Endodermal cell (in vitro differentiated cells): ENCODE data around the gene ZNF275. TPM values are rescaled to one million over a fixed set of nuclear protein-coding genes. Genes with fewer than 3 reads are reported as not detected.

ENCODE experiments used
- DNase-seq: peaks from one replicate; pipeline ENCODE4 v3.0.0-alpha.2; 2017
- H3K27ac ChIP-seq: 2 replicates; pipeline ENCODE4 v1.5.1; 2013; ENCODE audit warnings: mild to moderate bottlenecking, low read depth, low read length, moderate library complexity
- H3K27me3 ChIP-seq: 2 replicates; pipeline ENCODE4 v1.6.1; 2013; ENCODE audit warnings: mild to moderate bottlenecking, low read length, moderate library complexity; ENCODE audit not compliant: insufficient read depth, control insufficient read depth, poor library complexity, severe bottlenecking
- H3K36me3 ChIP-seq: 2 replicates; pipeline ENCODE4 v1.7.0; 2013; ENCODE audit warnings: mild to moderate bottlenecking, low read length, moderate library complexity; ENCODE audit not compliant: control insufficient read depth, insufficient read depth
- H3K4me1 ChIP-seq: one replicate; pipeline ENCODE4 v1.7.0; 2013; ENCODE audit warnings: low read length; ENCODE audit not compliant: control insufficient read depth, insufficient read depth
- H3K4me3 ChIP-seq: 2 replicates; pipeline ENCODE4 v1.5.1; 2013; ENCODE audit warnings: mild to moderate bottlenecking, low read length, moderate library complexity
- H3K9ac ChIP-seq: 2 replicates; pipeline ENCODE4 v1.6.1; 2013; ENCODE audit warnings: mild to moderate bottlenecking, low read length, moderate library complexity; ENCODE audit not compliant: poor library complexity, severe bottlenecking; ENCODE audit errors: extremely low read depth
- H3K9me3 ChIP-seq: 2 replicates; pipeline ENCODE4 v1.6.1; 2013; ENCODE audit warnings: mild to moderate bottlenecking, low read length, moderate library complexity; ENCODE audit not compliant: control insufficient read depth
- H3K27ac Mint-ChIP-seq: 2 replicates; pipeline ENCODE4 v1.8.0; 2020; ENCODE audit warnings: mixed read lengths
- H3K27me3 Mint-ChIP-seq: 2 replicates; pipeline ENCODE4 v1.8.0; 2021; ENCODE audit warnings: mild to moderate bottlenecking, mixed read lengths; ENCODE audit not compliant: insufficient read depth
- H3K36me3 Mint-ChIP-seq: 2 replicates; pipeline ENCODE4 v1.8.0; 2020; ENCODE audit warnings: low read depth, mixed read lengths
- H3K4me1 Mint-ChIP-seq: 2 replicates; pipeline ENCODE4 v1.8.0; 2020; ENCODE audit warnings: mixed read lengths
- H3K4me3 Mint-ChIP-seq: 2 replicates; pipeline ENCODE4 v1.8.0; 2020; ENCODE audit warnings: mild to moderate bottlenecking, moderate library complexity, mixed read lengths
- H3K9me3 Mint-ChIP-seq: 2 replicates; pipeline ENCODE4 v1.8.0; 2020; ENCODE audit warnings: mild to moderate bottlenecking, mixed read lengths
- CTCF ChIP-seq: fragments of 200-600 bp; sonication (generic); conservative IDR thresholded peaks from 2 replicates; pipeline ENCODE4 v1.5.0; 2021; ENCODE audit warnings: antibody characterized with exemption, mild to moderate bottlenecking
- WGBS, 2 experiments: methylation state at CpG; one replicate each; pipeline versions ENCODE4 v1.1.5 to v1.1.7; 2013; ENCODE audit warnings: missing lambda C conversion rate in 2 of 2, mixed read lengths in 1 of 2; ENCODE audit not compliant: insufficient coverage in 1 of 2, insufficient read length in 1 of 2; 5-methylcytosine and 5-hydroxymethylcytosine counted together
- total RNA-seq, 2 donors: library from RNA; stranded (reverse); fragmentation: NEBNext Ultra II Directional in 1 of 2; extraction: Animal tissue kit (Norgen Biotek cat#: 25700) in 1 of 2; gene quantifications; 2 replicates in 1 of 2; 3 replicates in 1 of 2; pipeline ENCODE4 v1.2.1, GENCODE V29; 2021

ZNF275 gene
- total RNA-seq, 2 donors from 2014 or later: 11.0 to 12.6 TPM

GRCh38 chrX:153377727-153378126, 43.8 kb downstream of the ZNF275 start:
- H3K36me3 Mint-ChIP-seq: no peaks in the 10 kb centered on the region
- 96% methylated on average over 3 of the region's 3 CpGs; no CpG with 5 or more reads in 1 of the 2 experiments for WGBS, 2 experiments
- H3K4me3 Mint-ChIP-seq: no peak overlapping the region
- H3K4me3 ChIP-seq: no peak overlapping the region
- H3K27me3 ChIP-seq: no peaks in the 10 kb centered on the region
- H3K4me1 ChIP-seq: no peaks in the 10 kb centered on the region
- no peak for DNase-seq
- H3K27ac Mint-ChIP-seq: no peak overlapping the region
- H3K27ac ChIP-seq: no peak overlapping the region
- TF ChIP-seq CTCF: no peak
- H3K9ac ChIP-seq: no peak overlapping the region
- H3K36me3 ChIP-seq: no peaks in the 10 kb centered on the region
- no peaks in the 10 kb centered on the region for H3K4me1 Mint-ChIP-seq
- H3K9me3 Mint-ChIP-seq: peaks cover 75% of the 10 kb centered on the region
- H3K27me3 Mint-ChIP-seq: peaks cover 1% of the 10 kb centered on the region
- H3K9me3 ChIP-seq: no peaks in the 10 kb centered on the region

- Mint-ChIP-seq H3K36me3 (no peaks in the 10 kb centered on the region), H3K27me3 (peaks cover 1% of the 10 kb centered on the region), H3K9me3 (peaks cover 68% of the 10 kb centered on the region), H3K4me1 (no peaks in the 10 kb centered on the region), H3K4me3 (no peak overlapping the region), H3K27ac (no peak overlapping the region)
- no peaks in the 10 kb centered on the region for H3K9me3 ChIP-seq
- H3K4me3 ChIP-seq: no peak overlapping the region
- DNase-seq: no peak
- no peaks in the 10 kb centered on the region for H3K27me3 ChIP-seq
- 81% methylated on average over 4 of the region's 4 CpGs; no CpG with 5 or more reads in 1 of the 2 experiments for WGBS, 2 experiments
- no peaks in the 10 kb centered on the region for H3K4me1 ChIP-seq
- H3K36me3 ChIP-seq: no peaks in the 10 kb centered on the region
- H3K27ac ChIP-seq: no peak overlapping the region
- H3K9ac ChIP-seq: no peak overlapping the region
- no peak for TF ChIP-seq CTCF
These were observed 44.7 kb downstream of the ZNF275 start for GRCh38 chrX:153378607-153379006.

GRCh38 chrX:153379508-153379907, 45.6 kb downstream of the ZNF275 start:
- Mint-ChIP-seq H3K4me3 (no peak overlapping the region), H3K9me3 (peaks cover 59% of the 10 kb centered on the region), H3K27me3 (peaks cover 1% of the 10 kb centered on the region), H3K36me3 (no peaks in the 10 kb centered on the region), H3K4me1 (no peaks in the 10 kb centered on the region), H3K27ac (no peak overlapping the region)
- no peaks in the 10 kb centered on the region for H3K27me3 ChIP-seq
- H3K36me3 ChIP-seq: no peaks in the 10 kb centered on the region
- no peaks in the 10 kb centered on the region for H3K4me1 ChIP-seq
- TF ChIP-seq CTCF: no peak
- no peak for DNase-seq
- H3K4me3 ChIP-seq: no peak overlapping the region
- no peak overlapping the region for H3K27ac ChIP-seq
- H3K9me3 ChIP-seq: no peaks in the 10 kb centered on the region
- WGBS, 2 experiments: 82 to 100% methylated on average over 1 to 9 of the region's 9 CpGs
- H3K9ac ChIP-seq: no peak overlapping the region
